IPS-11a (cell line): ENCODE data around the gene ME2.
"Not testable (repeated sequence)": the region's sequence is repeated elsewhere in the genome, so short reads cannot be mapped to it uniquely, and the experiment has no call there.

Experiments
- H3K4me3 ChIP-seq: one replicate; pipeline ENCODE4 v1.5.1; 2013; ENCODE audit warnings: low read depth, low read length, control low read depth

Gene ME2

GRCh38 chr18:50911006-50911405 is 32.1 kb downstream of the ME2 start:
- H3K4me3 ChIP-seq, result no peak overlapping the region

- no peak overlapping the region for H3K4me3 ChIP-seq
Observed at GRCh38 chr18:50917021-50917420, 38.1 kb downstream of the ME2 start.

- no peak overlapping the region for H3K4me3 ChIP-seq
Observed at GRCh38 chr18:50918153-50918552, 39.2 kb downstream of the ME2 start.

- no peak overlapping the region for H3K4me3 ChIP-seq
Observed at GRCh38 chr18:50924372-50924771, 45.5 kb downstream of the ME2 start.

- H3K4me3 ChIP-seq, result no peak overlapping the region
Observed at GRCh38 chr18:50926521-50926920, 47.6 kb downstream of the ME2 start.

GRCh38 chr18:50928551-50928950 is 49.6 kb downstream of the ME2 start:
- H3K4me3 ChIP-seq, result no peak overlapping the region

- H3K4me3 ChIP-seq, result no peak overlapping the region
Observed at GRCh38 chr18:50933684-50934083, 54.8 kb downstream of the ME2 start.

- no peak overlapping the region for H3K4me3 ChIP-seq
Observed at GRCh38 chr18:50934545-50935211, 55.8 kb downstream of the ME2 start.

- no peak overlapping the region for H3K4me3 ChIP-seq
Observed at GRCh38 chr18:50935493-50936191, 56.7 kb downstream of the ME2 start.

GRCh38 chr18:50937183-50937582 is 58.3 kb downstream of the ME2 start:
- no peak overlapping the region for H3K4me3 ChIP-seq

GRCh38 chr18:50938912-50939311 is 60.0 kb downstream of the ME2 start:
- H3K4me3 ChIP-seq, result no peak overlapping the region

GRCh38 chr18:50944245-50944932 is 65.5 kb downstream of the ME2 start:
- no peak overlapping the region for H3K4me3 ChIP-seq

- H3K4me3 ChIP-seq, result not testable (repeated sequence)
Observed at GRCh38 chr18:50945918-50946317, 67.0 kb downstream of the ME2 start.

- no peak overlapping the region for H3K4me3 ChIP-seq
Observed at GRCh38 chr18:50947899-50948298, 69.0 kb downstream of the ME2 start.

GRCh38 chr18:50949185-50949584 is 70.3 kb downstream of the ME2 start:
- no peak overlapping the region for H3K4me3 ChIP-seq

GRCh38 chr18:50950626-50951025 is 71.7 kb downstream of the ME2 start:
- H3K4me3 ChIP-seq, result no peak overlapping the region

- no peak overlapping the region for H3K4me3 ChIP-seq
Observed at GRCh38 chr18:50953822-50954221, 74.9 kb downstream of the ME2 start.

- H3K4me3 ChIP-seq, result no peak overlapping the region
Observed at GRCh38 chr18:50955253-50955652, 76.3 kb downstream of the ME2 start.

GRCh38 chr18:50956116-50956515 is 77.2 kb downstream of the ME2 start:
- H3K4me3 ChIP-seq, result no peak overlapping the region

GRCh38 chr18:50961974-50962373 is 83.1 kb downstream of the ME2 start:
- H3K4me3 ChIP-seq, result no peak overlapping the region

- H3K4me3 ChIP-seq, result peak within 1 kb of the TSS; percentile 83
Observed at GRCh38 chr18:50967714-50968661, 89.1 kb downstream of the ME2 start, which contains the start of gene ELAC1. ELAC1 (plus strand) TSS chr18:50968040; CDS start chr18:50974405, 6,365 bp downstream.
